SHP77 treated with DMSO at 0.1 percent for 48 hours (cell line): ENCODE data around the gene ZNF215.
"Not testable (repeated sequence)": the region's sequence is repeated elsewhere in the genome, so short reads cannot be mapped to it uniquely, and the experiment has no call there.

Source experiments
- DNase-seq: peaks from one replicate; lab custom pipeline; 2025; lab: John Stamatoyannopoulos, UW

ZNF215 gene

DNA sequence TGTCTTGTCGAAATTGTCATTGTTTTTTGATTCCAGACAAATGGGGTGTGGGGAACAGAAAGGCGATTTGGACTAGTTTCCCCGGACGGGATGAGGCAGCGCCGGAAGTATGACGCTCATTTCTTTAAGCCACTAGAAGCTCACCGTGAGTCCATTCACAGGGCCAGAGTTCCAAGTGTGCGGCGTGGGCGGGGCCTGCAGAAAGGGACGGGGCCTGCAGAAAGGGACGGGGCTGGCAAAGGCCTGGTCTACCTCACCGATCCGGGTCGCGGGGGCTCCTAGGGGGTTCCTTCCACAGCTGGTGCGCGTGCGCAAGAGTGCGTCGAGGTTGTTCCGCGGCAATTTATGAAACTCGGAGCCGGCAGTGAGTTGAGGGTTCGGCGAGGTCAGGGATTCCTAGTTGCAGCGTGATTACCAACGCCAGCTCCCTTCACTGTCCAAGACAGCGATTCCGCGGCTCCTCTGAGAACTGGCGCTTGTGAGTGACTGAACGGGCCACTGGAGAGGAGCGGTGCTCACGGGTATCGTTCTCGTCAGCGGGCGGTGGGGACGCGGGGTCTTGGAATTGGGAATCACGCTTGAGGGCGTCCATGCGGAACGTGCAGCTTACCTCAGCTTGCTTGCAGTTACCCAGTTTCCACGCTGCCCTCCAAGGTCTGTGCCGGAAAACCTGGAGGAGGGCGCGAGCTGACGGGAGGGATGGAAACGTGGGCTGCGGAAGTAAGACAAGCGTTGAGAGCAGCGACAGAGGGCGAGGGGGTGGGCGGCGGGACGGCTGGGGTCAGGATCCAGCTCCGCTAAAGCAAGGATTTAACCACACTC, at the start of gene ZNF215:
ZNF215 (plus strand) TSS at position 219 of the 822 bp plus-strand sequence. CDS start 5,847 bp downstream, outside the sequence.
- DNase-seq = no peak

DNA sequence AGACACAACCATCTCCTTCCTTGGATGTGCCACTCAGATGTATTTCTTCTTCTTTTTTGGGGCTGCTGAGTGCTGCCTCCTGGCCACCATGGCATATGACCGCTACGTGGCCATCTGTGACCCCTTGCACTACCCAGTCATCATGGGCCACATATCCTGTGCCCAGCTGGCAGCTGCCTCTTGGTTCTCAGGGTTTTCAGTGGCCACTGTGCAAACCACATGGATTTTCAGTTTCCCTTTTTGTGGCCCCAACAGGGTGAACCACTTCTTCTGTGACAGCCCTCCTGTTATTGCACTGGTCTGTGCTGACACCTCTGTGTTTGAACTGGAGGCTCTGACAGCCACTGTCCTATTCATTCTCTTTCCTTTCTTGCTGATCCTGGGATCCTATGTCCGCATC, 49.3 kb upstream of the ZNF215 start:
- no peak for DNase-seq

DNA sequence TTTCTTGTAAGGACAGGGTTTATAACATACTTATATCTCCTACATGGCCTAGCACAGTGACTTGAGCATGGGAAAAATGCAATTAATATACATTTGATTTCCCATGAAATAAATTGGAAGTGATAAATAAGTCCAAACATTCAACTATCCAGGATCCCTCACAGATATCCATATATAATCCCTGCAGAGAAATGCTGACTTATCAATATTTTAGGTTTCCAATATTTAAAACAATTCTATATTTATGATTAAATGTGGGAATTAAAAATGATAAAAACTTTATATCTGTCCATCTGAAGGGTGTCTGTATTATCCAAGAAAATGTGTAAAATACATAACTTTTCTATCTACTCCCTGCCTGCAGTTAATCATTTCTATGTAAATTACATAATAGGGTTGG, 43.5 kb upstream of the ZNF215 start:
- no peak for DNase-seq

DNA sequence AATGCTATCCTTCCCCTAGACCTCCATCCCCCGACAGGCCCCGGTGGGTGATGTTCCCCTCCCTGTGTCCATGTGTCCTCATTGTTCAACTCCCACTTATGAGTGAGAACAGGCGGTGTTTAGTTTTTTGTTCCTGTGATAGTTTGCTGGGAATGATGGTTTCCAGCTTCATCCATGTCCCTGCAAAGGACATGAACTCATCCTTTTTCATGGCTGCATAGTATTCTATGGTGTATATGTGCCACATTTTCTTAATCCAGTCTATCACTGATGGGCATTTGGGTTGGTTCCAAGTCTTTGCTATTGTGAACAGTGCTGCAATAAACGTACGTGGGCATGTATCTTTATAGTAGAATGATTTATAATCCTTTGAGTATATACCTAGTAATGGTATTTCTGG, 38.5 kb upstream of the ZNF215 start:
- DNase-seq = not testable (repeated sequence)

- no peak for DNase-seq
These were observed 37.4 kb upstream of the ZNF215 start for GRCh38 chr11:6888830-6889229.

DNA sequence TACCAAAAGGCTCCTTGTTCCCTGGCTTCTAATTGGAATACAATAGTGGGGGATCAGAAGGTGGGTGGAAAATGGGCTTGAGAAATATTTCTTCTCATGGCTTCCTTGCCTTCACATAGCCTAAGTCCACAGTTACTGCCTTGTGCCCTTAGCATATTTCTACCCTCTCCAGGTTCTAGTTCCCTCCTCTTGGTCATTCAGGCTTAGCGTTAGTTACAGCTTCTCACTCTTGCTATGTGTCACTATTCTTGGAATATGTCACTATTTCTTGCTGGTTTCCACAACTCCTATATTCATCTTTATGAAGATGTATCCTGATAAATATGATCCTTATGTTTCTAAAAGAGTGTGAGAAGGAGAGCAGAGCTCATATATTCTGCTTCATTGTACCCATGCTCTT, 36.4 kb upstream of the ZNF215 start:
- DNase-seq = no peak

- DNase-seq = no peak
These were observed 33.8 kb upstream of the ZNF215 start, which contains the start of gene OR2D2 for GRCh38 chr11:6892400-6892799. Gene OR2D2, minus strand, starts transcription at chr11:6892500. Its CDS starts 0 bp downstream, at chr11:6892500.

DNA sequence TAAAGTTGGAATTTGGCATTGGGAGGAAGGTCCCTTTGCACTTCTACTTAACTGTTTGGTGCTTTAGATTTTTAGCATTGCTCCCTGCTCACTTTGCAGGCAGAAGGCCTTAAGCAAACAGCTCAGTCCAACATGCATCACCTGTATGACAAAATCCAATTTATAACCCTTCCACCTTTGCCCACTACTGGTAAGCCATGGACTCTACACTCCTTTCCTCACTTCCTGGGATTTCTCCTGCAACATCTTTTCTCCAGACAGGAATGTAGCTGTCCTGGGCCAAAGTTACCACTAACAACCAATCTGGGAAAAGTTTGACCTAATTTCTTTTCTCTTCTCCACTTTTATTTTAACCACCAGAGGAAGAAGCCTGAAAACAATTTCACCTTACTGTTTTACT, 32.1 kb upstream of the ZNF215 start:
- DNase-seq = no peak

DNA sequence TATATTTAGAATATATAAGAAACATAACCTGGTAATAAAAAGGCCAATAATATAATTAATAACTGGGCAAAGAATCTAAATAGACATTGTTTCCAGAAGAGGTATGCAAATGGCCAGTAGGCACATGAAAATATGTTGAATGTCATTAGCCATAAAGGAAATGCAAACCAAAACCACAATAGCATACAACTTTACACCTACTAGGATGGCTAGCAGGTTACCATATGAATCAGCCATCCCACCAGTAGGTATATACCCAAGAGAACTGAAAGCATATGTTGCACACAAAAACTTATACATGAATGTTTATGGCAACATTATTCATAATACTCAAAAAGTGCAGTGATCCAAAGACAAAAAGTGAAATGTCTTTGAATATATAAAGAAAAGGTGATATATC, 31.2 kb upstream of the ZNF215 start:
- DNase-seq = no peak

GRCh38 chr11:6898911-6899310, 27.3 kb upstream of the ZNF215 start:
- no peak for DNase-seq

GRCh38 chr11:6900327-6900999, 25.8 kb upstream of the ZNF215 start:
- no peak for DNase-seq

- not testable (repeated sequence) for DNase-seq
These were observed 21.4 kb upstream of the ZNF215 start for GRCh38 chr11:6904804-6905203.

DNA sequence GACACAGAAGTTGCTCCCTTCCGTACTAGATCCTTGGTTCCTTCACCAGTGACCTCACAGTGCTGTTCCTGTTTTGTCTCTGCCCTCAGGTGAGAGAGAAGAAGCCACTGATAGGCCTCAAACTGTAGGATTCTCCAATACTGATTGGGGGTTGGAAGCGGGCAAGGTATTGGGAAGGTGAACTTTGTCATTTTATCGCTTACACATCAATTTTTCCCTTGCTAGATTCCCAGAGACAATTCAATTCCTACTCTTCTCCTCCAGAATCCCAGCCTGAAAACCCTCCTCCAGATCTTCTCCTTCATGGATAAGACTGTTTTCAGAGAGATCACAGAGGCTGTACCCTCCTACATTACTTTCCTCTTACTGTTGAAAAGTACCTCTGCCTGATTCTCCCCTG, 14.8 kb upstream of the ZNF215 start:
- DNase-seq = no peak

GRCh38 chr11:6911948-6912347, 14.3 kb upstream of the ZNF215 start:
- DNase-seq = no peak

GRCh38 chr11:6919698-6920097, 6.5 kb upstream of the ZNF215 start:
- DNase-seq = no peak

DNA sequence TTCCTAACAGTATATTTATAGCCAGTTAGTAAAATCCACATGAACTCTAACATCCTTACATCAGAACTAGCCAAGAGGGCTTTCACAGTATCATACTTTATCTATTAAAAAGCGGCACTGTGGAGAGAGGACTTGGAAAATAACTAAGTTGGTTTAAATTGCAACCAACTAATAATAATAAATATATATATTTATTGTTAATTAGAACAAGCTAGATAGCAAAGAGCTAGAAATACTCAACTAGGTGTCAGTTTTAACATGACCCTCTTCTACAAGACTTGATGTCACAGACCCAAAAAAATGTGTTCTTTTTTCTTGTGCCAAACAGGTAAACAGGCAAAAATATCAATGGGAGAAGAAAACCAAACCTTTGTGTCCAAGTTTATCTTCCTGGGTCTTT, 5.5 kb upstream of the ZNF215 start, which contains the start of gene OR2D3:
OR2D3 (plus strand) TSS at position 301 of the 400 bp plus-strand sequence; CDS start at position 301, 0 bp downstream.
- DNase-seq = no peak

DNA sequence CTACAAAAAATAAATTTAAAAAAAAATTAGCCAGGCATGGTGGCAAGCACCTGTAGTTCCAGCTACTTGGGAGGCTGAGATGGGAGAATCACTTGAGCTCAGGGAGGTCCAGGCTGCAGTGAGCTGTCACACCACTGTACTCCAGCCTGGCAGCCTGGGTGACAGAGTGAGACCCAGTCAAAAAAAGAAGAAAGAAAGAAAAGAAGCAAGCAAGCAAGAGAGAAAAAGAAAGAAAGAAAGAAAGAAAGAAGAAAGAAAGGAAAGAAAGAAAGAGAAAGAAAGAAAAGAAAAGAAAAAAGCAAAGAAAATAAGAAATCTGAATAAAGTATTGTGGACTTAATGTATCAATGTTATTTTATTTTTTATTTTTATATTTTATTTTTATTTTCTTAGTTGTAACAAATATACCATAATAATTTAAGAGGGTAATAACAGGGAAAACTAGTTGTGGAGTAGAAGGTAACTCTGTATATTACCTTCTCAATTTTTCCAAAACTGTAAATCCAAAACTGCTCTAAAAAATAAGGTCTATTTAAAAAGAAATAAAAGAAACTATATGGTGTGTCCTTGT, 1.1 kb upstream of the ZNF215 start:
- no peak for DNase-seq

GRCh38 chr11:6925636-6926207, 504 bp upstream of the ZNF215 start:
- no peak for DNase-seq

- no peak for DNase-seq
These were observed 898 bp downstream of the ZNF215 start for GRCh38 chr11:6927030-6927617.

DNA sequence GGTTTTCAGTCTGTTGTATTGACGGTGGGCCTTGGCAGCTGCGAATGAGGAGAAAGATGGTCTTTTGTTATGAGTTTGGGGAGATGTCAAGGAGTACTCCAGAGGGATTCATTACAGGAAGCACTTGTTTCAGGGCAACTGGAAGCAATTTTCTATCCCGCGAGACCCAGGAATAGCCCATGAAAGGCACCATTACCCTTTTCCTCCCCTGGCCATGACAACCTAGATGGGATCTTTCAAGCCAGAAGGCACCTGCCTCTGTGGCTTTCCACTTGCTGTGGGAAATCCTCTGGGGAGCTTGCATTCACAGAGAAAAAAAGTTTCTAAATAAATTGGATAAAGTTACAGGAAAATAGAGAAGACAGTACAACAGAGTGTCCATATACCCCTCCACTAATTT, 2.7 kb downstream of the ZNF215 start:
- DNase-seq = no peak

DNA sequence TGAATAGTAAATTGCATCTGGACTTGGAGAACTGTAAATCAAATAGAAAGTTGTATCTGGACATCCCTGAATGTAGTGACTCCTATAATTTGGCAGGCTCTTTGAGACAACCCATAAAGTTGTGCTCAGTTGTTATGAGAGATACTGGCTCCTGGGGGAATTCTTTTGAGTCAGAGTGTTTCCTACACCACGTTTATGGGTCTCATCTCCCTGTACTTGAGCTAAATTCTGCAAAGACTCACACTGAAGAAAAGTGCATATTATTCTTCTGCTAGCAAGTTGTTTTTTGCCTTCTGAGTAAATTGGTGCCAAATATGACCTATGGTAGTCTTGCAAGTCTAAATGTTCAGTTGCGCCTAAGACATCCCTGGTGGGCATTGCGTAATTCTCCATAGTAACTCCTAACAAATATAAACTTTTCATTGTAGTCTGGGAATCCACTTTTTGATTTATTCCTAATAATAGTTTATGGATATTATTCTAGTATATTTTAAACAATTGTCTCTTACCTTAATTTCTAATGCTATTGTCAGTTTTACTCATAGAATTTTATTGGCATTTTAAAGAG, 5.0 kb downstream of the ZNF215 start:
- no peak for DNase-seq

DNA sequence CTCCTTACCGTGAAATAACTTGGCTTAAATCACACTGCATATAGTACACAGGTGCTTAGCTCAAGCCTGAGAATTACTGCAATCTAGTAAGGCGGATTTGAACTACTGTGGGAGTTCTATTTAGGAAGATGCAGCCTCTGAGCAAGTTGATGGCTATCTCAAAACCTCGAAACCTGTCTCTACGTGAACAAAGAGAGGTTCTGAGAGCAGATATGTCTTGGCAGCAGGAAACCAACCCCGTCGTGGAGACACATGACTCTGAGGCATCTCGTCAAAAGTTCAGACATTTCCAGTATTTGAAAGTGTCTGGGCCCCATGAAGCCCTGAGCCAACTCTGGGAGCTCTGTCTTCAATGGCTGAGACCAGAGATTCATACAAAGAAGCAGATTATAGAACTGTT, 5.9 kb downstream of the ZNF215 start:
- DNase-seq = no peak
